ENCODE results near the gene FAF1.
"Not testable (repeated sequence)": the region's sequence is repeated elsewhere in the genome, so short reads cannot be mapped to it uniquely, and the experiment has no call there.

The FAF1 gene

DNA sequence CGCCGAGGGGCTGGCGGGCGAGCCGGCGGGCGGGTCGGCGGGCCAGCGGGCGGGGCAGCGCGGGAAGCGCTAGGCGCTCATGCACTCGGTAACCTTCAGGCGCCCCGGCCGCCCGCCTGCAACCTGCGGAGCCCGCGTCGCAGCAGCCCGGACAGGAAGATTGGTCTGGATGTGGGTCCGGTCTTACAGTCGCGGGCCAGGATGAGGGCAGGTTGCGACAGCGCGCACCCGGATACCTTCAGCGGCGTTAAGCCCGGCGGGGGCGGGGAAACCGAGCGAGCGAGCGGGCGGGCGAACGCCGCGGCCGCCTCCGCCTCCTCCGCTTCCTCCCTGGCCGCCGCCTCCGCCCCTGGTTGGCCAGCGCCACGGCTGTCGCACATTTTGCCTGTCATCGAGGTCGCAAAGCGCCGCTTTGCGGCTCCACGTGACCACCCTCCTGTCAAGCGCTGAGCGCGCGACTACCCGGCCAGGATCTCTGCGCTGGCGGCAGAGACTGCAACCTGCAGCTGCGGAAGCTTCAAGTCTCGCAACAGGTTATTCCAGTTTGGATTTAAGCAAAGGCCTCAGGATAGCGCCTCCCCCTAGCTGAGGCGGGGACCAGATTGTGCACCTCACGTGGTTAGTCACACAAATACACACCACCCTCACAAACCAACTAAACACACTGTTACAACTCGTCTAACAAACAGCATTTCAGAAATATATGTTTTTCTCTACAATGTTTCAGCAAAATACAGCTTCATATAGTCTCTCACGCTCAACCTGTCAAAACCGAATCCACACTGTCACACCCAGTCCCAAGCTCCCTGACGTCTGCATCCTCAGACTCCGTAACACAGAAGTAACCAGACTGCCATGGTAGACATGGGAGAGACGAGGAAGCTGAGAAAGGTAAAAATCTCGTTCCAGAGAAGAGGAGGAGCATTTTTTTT, at the start of gene FAF1:
FAF1 (minus strand) TSS at position 355 of the 932 bp plus-strand sequence. CDS start 456 bp downstream, outside the sequence.
- Histone ChIP-seq H3K9me2 (replicated peaks; ENCODE audit: control insufficient read depth, low read length) (no peaks in the 10 kb centered on the region), H3K4me3 (ENCODE audit: low read length) (peak within 1 kb of the TSS; percentile 94), H3K27ac (ENCODE audit: low read depth, low read length) (peak within 1 kb of the TSS; percentile 85), H3K4me1 (ENCODE audit: control insufficient read depth, low read length) (peaks cover 30% of the 10 kb centered on the region), H3F3A (ENCODE audit: control insufficient read depth, insufficient read depth) (peaks cover 16% of the 10 kb centered on the region), H3K9me3 (ENCODE audit: control insufficient read depth, insufficient read depth, low read length) (no peaks in the 10 kb centered on the region), H4K20me1 (ENCODE audit: control insufficient read depth, insufficient read depth, low read depth, low read length) (peaks cover 4% of the 10 kb centered on the region), H3K79me2 (ENCODE audit: control insufficient read depth, low read length) (peaks cover 54% of the 10 kb centered on the region), H3K4me2 (ENCODE audit: low read length) (peak within 1 kb of the TSS; percentile 98), H3K27me3 (ENCODE audit: control insufficient read depth, low read length) (no peaks in the 10 kb centered on the region), H3K36me3 (ENCODE audit: control insufficient read depth, low read length) (peaks cover 24% of the 10 kb centered on the region)
- TF ChIP-seq, protein P1, sequence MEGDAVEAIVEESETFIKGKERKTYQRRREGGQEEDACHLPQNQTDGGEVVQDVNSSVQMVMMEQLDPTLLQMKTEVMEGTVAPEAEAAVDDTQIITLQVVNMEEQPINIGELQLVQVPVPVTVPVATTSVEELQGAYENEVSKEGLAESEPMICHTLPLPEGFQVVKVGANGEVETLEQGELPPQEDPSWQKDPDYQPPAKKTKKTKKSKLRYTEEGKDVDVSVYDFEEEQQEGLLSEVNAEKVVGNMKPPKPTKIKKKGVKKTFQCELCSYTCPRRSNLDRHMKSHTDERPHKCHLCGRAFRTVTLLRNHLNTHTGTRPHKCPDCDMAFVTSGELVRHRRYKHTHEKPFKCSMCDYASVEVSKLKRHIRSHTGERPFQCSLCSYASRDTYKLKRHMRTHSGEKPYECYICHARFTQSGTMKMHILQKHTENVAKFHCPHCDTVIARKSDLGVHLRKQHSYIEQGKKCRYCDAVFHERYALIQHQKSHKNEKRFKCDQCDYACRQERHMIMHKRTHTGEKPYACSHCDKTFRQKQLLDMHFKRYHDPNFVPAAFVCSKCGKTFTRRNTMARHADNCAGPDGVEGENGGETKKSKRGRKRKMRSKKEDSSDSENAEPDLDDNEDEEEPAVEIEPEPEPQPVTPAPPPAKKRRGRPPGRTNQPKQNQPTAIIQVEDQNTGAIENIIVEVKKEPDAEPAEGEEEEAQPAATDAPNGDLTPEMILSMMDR (IDR thresholded peaks at IDR 0.05; ENCODE audit: low read depth, low read length, poor library complexity, severe bottlenecking): peak; percentile 40
- no peak for TF ChIP-seq EZH2phosphoT487 (IDR thresholded peaks at IDR 0.05; ENCODE audit: borderline replicate concordance, low read length)

DNA sequence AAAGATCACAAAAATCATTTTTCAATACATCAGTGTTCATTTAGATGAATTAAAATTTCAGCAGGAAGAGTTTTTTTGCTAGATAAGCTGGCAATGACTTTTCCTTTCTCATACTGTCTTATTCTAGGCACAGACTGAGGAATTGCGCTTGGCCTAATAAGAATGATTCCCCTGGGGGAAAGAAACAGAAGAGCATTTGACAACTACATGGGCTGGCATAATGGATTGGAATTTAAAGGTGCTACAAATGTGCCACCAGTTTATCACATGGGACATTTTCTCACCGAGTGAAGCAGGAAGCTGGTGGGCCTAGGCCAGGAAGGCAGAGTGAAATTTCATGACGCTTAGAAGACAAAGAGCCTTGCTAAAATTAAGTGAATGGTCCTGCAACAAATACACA, 49.3 kb upstream of the FAF1 start:
- TF ChIP-seq EZH2phosphoT487 (IDR thresholded peaks at IDR 0.05; ENCODE audit: borderline replicate concordance, low read length): no peak
- TF ChIP-seq, protein P1 (IDR thresholded peaks at IDR 0.05; ENCODE audit: low read depth, low read length, poor library complexity, severe bottlenecking): no peak
- Histone ChIP-seq H3K4me1 (ENCODE audit: control insufficient read depth, low read length) (no peaks in the 10 kb centered on the region), H3K27me3 (ENCODE audit: control insufficient read depth, low read length) (no peaks in the 10 kb centered on the region)

DNA sequence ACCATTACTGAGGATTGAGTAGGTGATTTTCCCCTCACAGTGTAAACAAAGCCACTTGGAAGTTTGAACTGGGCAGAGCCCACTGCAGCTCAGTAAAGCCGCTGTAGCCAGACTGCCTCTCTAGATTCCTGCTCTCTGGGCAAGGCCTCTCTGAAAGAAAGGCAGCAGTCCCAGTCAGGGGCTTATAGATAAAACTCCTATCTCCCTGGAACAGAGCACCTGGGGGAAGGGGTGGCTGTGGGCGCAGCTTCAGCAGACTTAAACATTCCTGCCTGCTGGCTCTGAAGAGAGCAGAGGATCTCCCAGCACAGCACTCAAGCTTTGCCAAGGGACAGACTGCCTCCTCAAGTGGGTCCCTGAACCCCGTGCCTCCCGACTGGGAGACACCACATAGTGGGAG, 45.5 kb upstream of the FAF1 start:
- H3K4me1 ChIP-seq (ENCODE audit: control insufficient read depth, low read length); H3K27me3 ChIP-seq (ENCODE audit: control insufficient read depth, low read length); H3K9me3 ChIP-seq (ENCODE audit: control insufficient read depth, insufficient read depth, low read length); H4K20me1 ChIP-seq (ENCODE audit: control insufficient read depth, insufficient read depth, low read depth, low read length); H3K4me2 ChIP-seq (ENCODE audit: low read length); H3F3A ChIP-seq (ENCODE audit: control insufficient read depth, insufficient read depth); H3K79me2 ChIP-seq (ENCODE audit: control insufficient read depth, low read length); H3K27ac ChIP-seq (ENCODE audit: low read depth, low read length); H3K9me2 ChIP-seq (replicated peaks; ENCODE audit: control insufficient read depth, low read length); H3K4me3 ChIP-seq (ENCODE audit: low read length): not testable (repeated sequence)
- peaks cover 27% of the 10 kb centered on the region for H3K36me3 ChIP-seq (ENCODE audit: control insufficient read depth, low read length)

More for the DNA sequence above, 49.3 kb upstream of the FAF1 start:
- Histone ChIP-seq H3K4me3 (ENCODE audit: low read length) (no peak overlapping the region), H3F3A (ENCODE audit: control insufficient read depth, insufficient read depth) (no peaks in the 10 kb centered on the region), H4K20me1 (ENCODE audit: control insufficient read depth, insufficient read depth, low read depth, low read length) (no peaks in the 10 kb centered on the region), H3K9me2 (replicated peaks; ENCODE audit: control insufficient read depth, low read length) (no peaks in the 10 kb centered on the region), H3K36me3 (ENCODE audit: control insufficient read depth, low read length) (peaks cover 17% of the 10 kb centered on the region), H3K79me2 (ENCODE audit: control insufficient read depth, low read length) (no peaks in the 10 kb centered on the region), H3K9me3 (ENCODE audit: control insufficient read depth, insufficient read depth, low read length) (no peaks in the 10 kb centered on the region), H3K27ac (ENCODE audit: low read depth, low read length) (no peak overlapping the region), H3K4me2 (ENCODE audit: low read length) (no peak overlapping the region)

DNA sequence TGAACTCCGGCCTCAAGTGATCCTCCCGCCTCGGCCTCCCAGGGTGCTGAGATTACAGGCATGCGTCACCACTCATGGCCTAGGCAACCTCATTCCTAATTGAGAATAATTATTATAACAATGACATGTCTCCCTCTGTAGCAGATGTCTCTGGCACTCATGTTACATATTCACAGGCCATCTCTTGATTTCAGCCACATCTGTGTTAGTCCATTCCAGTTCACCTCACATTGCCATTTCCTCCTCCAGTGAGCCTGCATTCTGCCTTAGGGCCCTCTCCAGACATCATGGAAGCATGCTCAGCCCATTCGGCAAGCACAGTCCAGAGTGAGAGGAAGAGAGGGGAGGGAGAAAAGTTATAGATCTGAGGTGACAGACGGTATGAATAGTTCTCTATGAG, 42.4 kb upstream of the FAF1 start:
- Histone ChIP-seq H3K79me2 (ENCODE audit: control insufficient read depth, low read length) (0 out of 2 replicates have a peak, but pooled peaks cover 2% of the 10 kb centered on the region), H3K9me3 (ENCODE audit: control insufficient read depth, insufficient read depth, low read length) (no peaks in the 10 kb centered on the region), H3K4me1 (ENCODE audit: control insufficient read depth, low read length) (peaks cover 25% of the 10 kb centered on the region), H3K9me2 (replicated peaks; ENCODE audit: control insufficient read depth, low read length) (no peaks in the 10 kb centered on the region), H3F3A (ENCODE audit: control insufficient read depth, insufficient read depth) (peaks cover 14% of the 10 kb centered on the region), H3K27me3 (ENCODE audit: control insufficient read depth, low read length) (no peaks in the 10 kb centered on the region), H3K36me3 (ENCODE audit: control insufficient read depth, low read length) (peaks cover 24% of the 10 kb centered on the region), H3K4me2 (ENCODE audit: low read length) (no peak overlapping the region), H3K27ac (ENCODE audit: low read depth, low read length) (no peak overlapping the region), H3K4me3 (ENCODE audit: low read length) (no peak overlapping the region), H4K20me1 (ENCODE audit: control insufficient read depth, insufficient read depth, low read depth, low read length) (no peaks in the 10 kb centered on the region)
- TF ChIP-seq, protein P1 (IDR thresholded peaks at IDR 0.05; ENCODE audit: low read depth, low read length, poor library complexity, severe bottlenecking): no peak
- no peak for TF ChIP-seq EZH2phosphoT487 (IDR thresholded peaks at IDR 0.05; ENCODE audit: borderline replicate concordance, low read length)

Data from DOHH2 (cell line).